ENCODE results near the gene CA5B.
"Not testable (repeated sequence)": the region's sequence is repeated elsewhere in the genome, so short reads cannot be mapped to it uniquely, and the experiment has no call there.

DNA sequence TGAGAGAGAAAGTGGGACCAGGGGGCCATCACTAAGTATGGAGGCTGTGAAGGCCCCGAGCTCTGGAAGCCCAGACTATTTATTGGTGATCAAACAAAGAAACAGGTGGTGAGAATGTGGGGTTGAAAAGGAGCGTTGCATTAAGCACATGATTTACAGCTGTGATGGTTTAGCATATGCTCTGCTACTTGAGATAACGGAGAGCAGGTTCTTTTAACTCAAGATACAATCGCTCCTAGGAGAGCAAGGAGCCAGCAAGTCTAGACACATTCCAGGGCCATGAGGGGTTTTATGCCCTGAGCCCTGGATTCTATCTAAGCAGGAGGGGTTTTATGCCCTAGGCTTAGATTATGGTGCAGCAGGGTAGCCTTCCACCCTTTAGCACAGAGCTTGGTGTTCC is 6.7 kb upstream of the CA5B start:
- TF ChIP-seq CTCF, POLR2A (IDR thresholded peaks at IDR 0.05): not testable (repeated sequence)
